Activated B cell treated with CpG ODN at 0.5 μM for 24 hours (primary cell): ENCODE measurements around the gene RAB24. TPM values are rescaled to one million over a fixed set of nuclear protein-coding genes. Genes with fewer than 3 reads are reported as not detected.
"Not testable (repeated sequence)": the region's sequence is repeated elsewhere in the genome, so short reads cannot be mapped to it uniquely, and the experiment has no call there.

Experiments
- ATAC-seq: fragments of 200-7000 bp; cut with Tn5 transposase; one replicate; pipeline ENCODE4 v1.10.0; 2021; ENCODE audit warnings: low read depth, mild to moderate bottlenecking, moderate library complexity
- CTCF ChIA-PET: fragments of 350-600 bp; sonication (Branson Sonifier 250); formaldehyde crosslinking; loops from one replicate; lab custom pipeline; 2021; ENCODE audit warnings: antibody characterized with exemption; lab: Charles Lee
- POLR2A ChIA-PET: fragments of 350-600 bp; sonication (Branson Sonifier 250); formaldehyde crosslinking; loops from one replicate; lab custom pipeline; 2021; ENCODE audit warnings: antibody characterized with exemption; lab: Charles Lee
- DNase-seq: peaks from one replicate; pipeline ENCODE4 v3.0.0; 2022
- H3K27ac Mint-ChIP-seq: one replicate; pipeline ENCODE4 v1.8.0; 2020; ENCODE audit warnings: mixed read lengths
- H3K27me3 Mint-ChIP-seq: one replicate; pipeline ENCODE4 v1.8.0; 2021; ENCODE audit warnings: mixed read lengths
- H3K36me3 Mint-ChIP-seq: one replicate; pipeline ENCODE4 v1.8.0; 2021; ENCODE audit warnings: low read depth, mixed read lengths
- H3K4me1 Mint-ChIP-seq: one replicate; pipeline ENCODE4 v1.8.0; 2021; ENCODE audit warnings: mixed read lengths
- H3K4me3 Mint-ChIP-seq: one replicate; pipeline ENCODE4 v1.8.0; 2020; ENCODE audit warnings: mild to moderate bottlenecking, mixed read lengths
- H3K9me3 Mint-ChIP-seq: one replicate; pipeline ENCODE4 v1.8.0; 2020; ENCODE audit warnings: mixed read lengths
- CTCF ChIP-seq: fragments of 200-600 bp; IDR thresholded peaks from one replicate; pipeline ENCODE4 v1.8.0; 2022; ENCODE audit warnings: antibody characterized with exemption, mild to moderate bottlenecking
- intact Hi-C: fragments of 100-400 bp; cut with micrococcal nuclease; formaldehyde crosslinking; loops from one replicate; pipeline ENCODE4 v1.15.1; 2024
- total RNA-seq: library from RNA; stranded (reverse); gene quantifications from 2 replicates; pipeline ENCODE4 v1.2.3, GENCODE V29; 2022

The RAB24 gene
- total RNA-seq, 1 donor from 2014 or later: 35.6 TPM

- intact Hi-C loops: no loop called here
- H3K4me3 Mint-ChIP-seq: no peak overlapping the region
- ChIA-PET CTCF (interaction anchor here (1.1 to 2.2 kb wide), 9 partner anchors 9 to 222 kb away, joined by 3 to 7 read pairs (median 4); partner anchors contain the start of genes FGFR4 and PDLIM7), POLR2A (interaction anchor here (1.1 to 1.4 kb wide), 2 partner anchors 9 to 201 kb away, joined by 3 to 4 read pairs; partner anchors contain the start of gene DOK3)
- no peaks in the 10 kb centered on the region for H3K9me3 Mint-ChIP-seq
- H3K36me3 Mint-ChIP-seq: peaks cover 22% of the 10 kb centered on the region
- H3K27ac Mint-ChIP-seq: peak overlapping the region; percentile 37
- peaks cover 64% of the 10 kb centered on the region for H3K4me1 Mint-ChIP-seq
- TF ChIP-seq CTCF: no peak
- ATAC-seq: no peak
- DNase-seq: no peak
- H3K27me3 Mint-ChIP-seq: no peaks in the 10 kb centered on the region
Observed at GRCh38 chr5:177308740-177309139, 5.2 kb upstream of the RAB24 start.

- Mint-ChIP-seq H3K4me3 (no peak overlapping the region), H3K27ac (no peak overlapping the region), H3K27me3 (no peaks in the 10 kb centered on the region), H3K36me3 (peaks cover 25% of the 10 kb centered on the region), H3K9me3 (no peaks in the 10 kb centered on the region), H3K4me1 (peaks cover 64% of the 10 kb centered on the region)
- intact Hi-C loops: no loop called here
- ChIA-PET CTCF (interaction anchor here (1.1 kb wide), 1 partner anchor 45 kb away, joined by 4 read pairs; no protein-coding TSS in a partner anchor), POLR2A (interaction anchor here (0.6 to 1.4 kb wide), 3 partner anchors 10 to 202 kb away, joined by 3 to 8 read pairs (median 4); partner anchors contain the start of gene DOK3)
- ATAC-seq (no peak), DNase-seq (no peak)
- TF ChIP-seq CTCF: no peak
Observed at GRCh38 chr5:177307544-177308363, 4.2 kb upstream of the RAB24 start.

GRCh38 chr5:177306674-177307543 lies 3.4 kb upstream of the RAB24 start:
- H3K4me1 Mint-ChIP-seq: peaks cover 69% of the 10 kb centered on the region
- no peaks in the 10 kb centered on the region for H3K9me3 Mint-ChIP-seq
- ChIA-PET CTCF (no interaction called here), POLR2A (interaction anchor here (0.5 to 1.0 kb wide), 3 partner anchors 11 to 186 kb away, joined by 3 to 8 read pairs (median 4); no protein-coding TSS in a partner anchor)
- DNase-seq (no peak), ATAC-seq (no peak)
- H3K27ac Mint-ChIP-seq: peak overlapping the region; percentile 36
- TF ChIP-seq CTCF: no peak
- intact Hi-C loops: no loop called here
- no peaks in the 10 kb centered on the region for H3K27me3 Mint-ChIP-seq
- H3K4me3 Mint-ChIP-seq: peak overlapping the region; percentile 29
- peaks cover 25% of the 10 kb centered on the region for H3K36me3 Mint-ChIP-seq

- POLR2A ChIA-PET, ATAC-seq, H3K27me3 Mint-ChIP-seq, CTCF ChIA-PET, H3K27ac Mint-ChIP-seq, H3K9me3 Mint-ChIP-seq, intact Hi-C loops, DNase-seq: not testable (repeated sequence)
- Mint-ChIP-seq H3K36me3 (peaks cover 25% of the 10 kb centered on the region), H3K4me1 (peaks cover 71% of the 10 kb centered on the region), H3K4me3 (peak overlapping the region; percentile 19)
Observed at GRCh38 chr5:177306103-177306640, 2.7 kb upstream of the RAB24 start.

- peak overlapping the region; percentile 80 for H3K27ac Mint-ChIP-seq
- H3K36me3 Mint-ChIP-seq: peaks cover 25% of the 10 kb centered on the region
- CTCF ChIA-PET: no interaction called here
- no peak for ATAC-seq
- peak overlapping the region; percentile 90 for H3K4me3 Mint-ChIP-seq
- H3K9me3 Mint-ChIP-seq: no peaks in the 10 kb centered on the region
- H3K4me1 Mint-ChIP-seq: peaks cover 70% of the 10 kb centered on the region
- TF ChIP-seq CTCF: no peak
- POLR2A ChIA-PET: interaction anchor here (0.6 to 1.0 kb wide), 2 partner anchors 121 to 175 kb away, joined by 3 read pairs; no protein-coding TSS in a partner anchor
- H3K27me3 Mint-ChIP-seq: no peaks in the 10 kb centered on the region
- DNase-seq: no peak
- intact Hi-C loops: loop anchor here (5.0 kb wide), 3 partner anchors 297 to 917 kb away; partner anchors contain the start of genes HIGD2A, NOP16, RNF44 and UIMC1
Observed at GRCh38 chr5:177304392-177305119, 1.0 kb upstream of the RAB24 start.
